AG04449 (cell line): ENCODE measurements around the gene HSPBP1.

ENCODE experiments used
- CTCF ChIA-PET: fragments of 350-600 bp; formaldehyde crosslinking; extraction: SDS; loops from one replicate; lab custom pipeline; 2021; ENCODE audit warnings: antibody characterized with exemption; lab: Yijun Ruan, JAX
- POLR2A ChIA-PET: fragments of 400-600, 350-600 bp; formaldehyde crosslinking; extraction: SDS; loops from one replicate; lab custom pipeline; 2020; ENCODE audit warnings: antibody characterized with exemption, inconsistent platforms; lab: Yijun Ruan, JAX
- DNase-seq: peaks from one replicate; pipeline ENCODE4 v3.0.0-alpha.2; 2010; ENCODE audit warnings: low read depth, low spot score
- H3K4me3 ChIP-seq: 2 replicates; pipeline ENCODE4 v1.5.1; 2011; ENCODE audit warnings: low read depth, mild to moderate bottlenecking, control low read depth, low read length
- CTCF ChIP-seq: IDR thresholded peaks from one replicate; pipeline ENCODE4 v1.5.1; 2011; ENCODE audit warnings: mild to moderate bottlenecking, moderate library complexity, low read length, control low read depth, inconsistent platforms; ENCODE audit not compliant: insufficient read depth; ENCODE audit errors: missing control alignments

Gene HSPBP1

DNA sequence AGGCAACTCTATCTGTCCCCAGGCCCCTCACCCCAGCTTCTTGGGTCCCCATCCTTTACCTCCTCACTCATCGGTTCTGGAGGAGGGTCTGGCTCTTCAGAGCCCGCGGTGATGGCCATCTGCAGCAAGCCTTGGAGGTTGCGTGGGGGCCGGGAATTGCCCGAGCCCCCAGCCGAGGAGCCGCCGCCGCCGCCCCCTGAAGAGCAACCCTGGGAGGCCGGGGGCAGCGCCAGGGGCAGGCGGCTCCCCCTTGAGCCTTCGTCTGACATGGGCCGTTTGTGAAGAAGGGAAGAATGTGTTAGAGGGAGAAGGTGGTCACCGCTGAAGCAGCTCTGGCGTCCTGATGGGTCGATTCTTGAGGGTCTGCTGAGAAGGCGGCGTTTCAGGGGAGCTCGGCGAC is 570 bp downstream of the HSPBP1 start:
- no peak for DNase-seq
- peak overlapping the region; percentile 93 for H3K4me3 ChIP-seq
- ChIA-PET CTCF (interaction anchor here (1.1 to 2.0 kb wide), 4 partner anchors 10 to 24 kb away, joined by 3 to 10 read pairs (median 6); no protein-coding TSS in a partner anchor), POLR2A (interaction anchor here (1.1 to 1.9 kb wide), 4 partner anchors 9 to 128 kb away, joined by 4 to 12 read pairs (median 6); partner anchors contain the start of genes PPP6R1 and UBE2S)
- TF ChIP-seq CTCF: no peak

- H3K4me3 ChIP-seq: peak overlapping the region; percentile 93
- POLR2A ChIA-PET: interaction anchor here (1.2 to 1.9 kb wide), 2 partner anchors 16 to 19 kb away, joined by 3 to 4 read pairs; partner anchors contain the start of gene PPP6R1
- TF ChIP-seq CTCF: no peak
- CTCF ChIA-PET: interaction anchor here (0.7 to 2.3 kb wide), 4 partner anchors 9 to 23 kb away, joined by 3 to 6 read pairs (median 6); no protein-coding TSS in a partner anchor
- DNase-seq: no peak
Observed at GRCh38 chr19:55278391-55279135, 1.3 kb downstream of the HSPBP1 start.

GRCh38 chr19:55277494-55277893 is 2.4 kb downstream of the HSPBP1 start:
- H3K4me3 ChIP-seq: no peak overlapping the region
- TF ChIP-seq CTCF: no peak
- ChIA-PET POLR2A (interaction anchor here (1.9 kb wide), 1 partner anchor 18 kb away, joined by 4 read pairs; the partner anchor contains the start of gene PPP6R1), CTCF (interaction anchor here (0.8 to 2.3 kb wide), 2 partner anchors 18 to 24 kb away, joined by 4 to 6 read pairs; partner anchors contain the start of gene PPP6R1)
- no peak for DNase-seq

GRCh38 chr19:55276720-55277430 is 3.0 kb downstream of the HSPBP1 start:
- no peak for TF ChIP-seq CTCF
- POLR2A ChIA-PET: no interaction called here
- CTCF ChIA-PET: interaction anchor here (0.6 to 2.3 kb wide), 3 partner anchors 18 to 211 kb away, joined by 4 to 6 read pairs (median 5); partner anchors contain the start of gene PPP6R1
- DNase-seq: no peak
- no peak overlapping the region for H3K4me3 ChIP-seq

DNA sequence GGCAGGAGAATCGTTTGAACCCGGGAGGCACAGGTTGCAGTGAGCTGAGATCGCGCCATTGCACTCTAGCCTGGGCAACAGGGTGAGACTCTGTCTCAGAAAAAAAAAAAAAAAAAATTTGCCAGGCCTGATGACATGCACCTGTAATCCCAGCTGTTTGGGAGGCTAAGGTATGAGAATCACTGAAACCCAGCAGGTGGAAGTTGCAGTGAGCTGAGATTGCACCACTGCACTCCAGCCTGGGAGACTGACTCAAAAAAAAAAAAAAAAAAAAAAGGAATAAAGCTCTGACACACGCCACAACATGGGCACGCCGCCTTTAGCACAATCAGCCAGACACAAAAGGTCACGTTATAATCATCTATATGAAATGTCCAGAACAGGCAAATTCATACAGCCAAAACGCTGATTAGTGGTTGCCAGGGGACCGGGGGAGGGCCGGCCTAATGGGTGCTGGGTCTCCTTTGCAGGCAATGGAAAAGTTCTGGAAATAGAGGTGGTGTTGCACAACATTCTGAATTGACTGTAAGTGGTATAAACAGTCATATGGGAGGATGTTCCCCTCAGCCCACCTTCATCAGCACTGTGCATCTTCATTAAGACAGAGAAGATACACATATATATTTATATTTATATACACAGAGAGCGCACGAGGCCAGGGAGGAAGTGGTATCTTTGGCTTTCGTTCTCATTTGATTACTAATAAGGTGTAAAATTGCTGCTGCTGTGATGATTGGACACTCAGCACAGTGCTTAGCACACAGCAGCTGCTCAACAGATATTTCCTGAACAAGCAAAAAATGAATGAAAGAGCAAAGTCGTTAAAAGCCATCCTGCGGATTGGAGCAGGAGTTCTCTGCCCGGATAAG is 3.8 kb downstream of the HSPBP1 start:
- ChIA-PET POLR2A (no interaction called here), CTCF (interaction anchor here (0.6 to 2.3 kb wide), 2 partner anchors 25 to 211 kb away, joined by 5 to 6 read pairs; no protein-coding TSS in a partner anchor)
- no peak for TF ChIP-seq CTCF
- no peak for DNase-seq
- H3K4me3 ChIP-seq: no peak overlapping the region
